T-helper 2 cell treated with Interferon-gamma antibody and Interleukin-4, amounts not matched to agents 100 ng/mL and 5 ng/mL, for 36 hours (primary cell): ENCODE results near the gene ZNF763. TPM values are rescaled to one million over a fixed set of nuclear protein-coding genes. Genes with fewer than 3 reads are reported as not detected.
"Not testable (repeated sequence)": the region's sequence is repeated elsewhere in the genome, so short reads cannot be mapped to it uniquely, and the experiment has no call there.

Experiments
- intact Hi-C: fragments of 100-400 bp; cut with micrococcal nuclease; formaldehyde crosslinking; loops from one replicate; pipeline ENCODE4 v1.15.1; 2023
- total RNA-seq: library from RNA; stranded (reverse); gene quantifications from 2 replicates; pipeline ENCODE4 v1.2.3, GENCODE V29; 2022

ZNF763 gene
- total RNA-seq, 1 donor from 2014 or later = 2.1 TPM

DNA sequence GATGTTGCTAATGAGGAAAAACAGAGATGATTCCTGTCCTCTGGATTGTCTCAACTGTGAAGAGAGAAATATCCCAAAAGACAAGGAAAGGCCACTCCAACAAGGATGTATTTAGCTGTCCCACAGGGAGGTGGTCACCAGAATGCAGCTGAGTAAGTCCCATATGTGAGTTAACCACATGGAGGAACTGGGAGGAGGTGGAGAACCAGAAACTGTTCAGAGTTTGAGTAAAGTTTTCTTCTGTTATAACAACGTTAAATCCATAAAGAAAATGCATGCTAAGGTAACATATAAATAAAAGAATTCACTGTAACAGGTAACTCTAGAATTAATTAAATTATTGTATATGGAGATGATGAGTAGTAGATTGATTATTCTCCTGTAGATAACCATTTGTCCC lies 5.3 kb downstream of the ZNF763 start:
- intact Hi-C loops = no loop called here

DNA sequence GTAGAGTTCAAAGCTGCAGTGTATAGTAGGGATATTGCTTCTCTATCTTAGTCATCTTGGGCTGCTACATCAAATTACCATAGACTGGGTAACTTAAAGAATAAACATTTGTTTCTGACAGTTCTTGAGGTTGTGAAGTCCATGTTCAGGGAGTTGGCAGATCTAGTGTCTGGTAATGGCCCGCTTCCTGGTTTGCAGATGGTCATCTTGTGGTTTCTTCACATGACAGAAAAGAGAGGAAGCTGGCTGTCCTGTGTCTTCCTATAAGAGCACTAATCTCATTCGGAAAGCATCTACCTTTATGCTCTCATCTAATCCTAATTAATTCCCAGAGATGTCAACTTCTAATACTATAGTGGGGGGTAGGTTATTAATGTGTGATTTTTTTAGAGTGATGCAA lies 6.2 kb downstream of the ZNF763 start:
- intact Hi-C loops = no loop called here

DNA sequence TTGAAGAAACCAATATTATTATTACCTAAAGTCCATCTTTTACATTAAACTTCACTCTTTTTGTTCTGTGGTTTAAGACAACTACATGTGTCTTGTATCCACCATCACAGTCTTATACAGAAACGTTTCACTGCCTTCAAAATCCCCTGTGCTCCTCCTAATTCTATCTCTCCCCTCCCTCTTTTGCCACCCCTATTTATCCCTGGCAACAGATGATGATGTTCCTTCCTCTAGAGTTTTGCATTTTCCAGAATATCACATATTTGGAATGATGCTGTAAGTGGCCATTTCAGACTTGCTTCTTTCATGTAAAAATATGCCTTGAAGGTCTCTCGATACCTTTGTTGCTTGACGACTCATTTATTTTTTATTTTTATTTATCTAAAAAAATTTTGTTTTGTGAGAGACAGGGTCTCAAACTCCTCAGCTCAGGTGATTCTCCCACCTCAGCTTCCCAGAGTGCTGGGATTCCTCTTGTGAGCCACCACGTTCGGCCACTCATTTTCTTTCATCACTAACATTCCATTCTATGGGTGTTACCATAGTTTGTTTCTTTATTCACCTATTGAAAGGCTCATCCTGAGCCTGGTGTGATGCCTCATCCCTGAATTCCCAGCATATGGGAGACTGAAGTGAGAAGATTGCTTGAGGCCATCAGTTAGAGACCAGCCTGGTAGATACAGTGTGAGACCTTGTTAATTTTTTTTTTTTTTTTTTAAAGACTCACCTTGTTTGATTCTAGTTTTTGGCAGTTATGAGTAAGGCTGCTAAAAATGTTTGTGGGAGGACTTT lies 8.4 kb downstream of the ZNF763 start:
- intact Hi-C loops = no loop called here

DNA sequence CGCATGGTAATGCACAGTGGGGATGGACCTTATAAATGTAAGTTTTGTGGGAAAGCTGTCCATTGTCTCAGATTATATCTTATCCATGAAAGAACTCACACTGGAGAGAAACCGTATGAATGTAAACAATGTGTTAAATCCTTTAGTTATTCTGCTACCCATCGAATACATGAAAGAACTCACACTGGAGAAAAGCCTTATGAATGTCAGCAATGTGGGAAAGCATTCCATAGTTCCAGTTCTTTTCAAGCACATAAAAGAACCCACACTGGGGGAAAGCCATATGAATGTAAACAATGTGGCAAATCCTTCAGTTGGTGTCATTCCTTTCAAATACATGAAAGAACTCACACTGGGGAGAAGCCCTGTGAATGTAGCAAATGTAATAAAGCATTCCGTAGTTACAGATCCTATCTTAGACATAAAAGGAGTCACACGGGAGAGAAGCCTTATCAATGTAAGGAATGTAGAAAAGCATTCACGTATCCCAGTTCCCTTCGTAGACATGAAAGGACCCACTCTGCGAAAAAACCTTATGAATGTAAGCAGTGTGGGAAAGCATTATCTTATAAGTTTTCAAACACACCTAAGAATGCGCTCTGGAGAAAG lies 13.8 kb downstream of the ZNF763 start:
- intact Hi-C loops = no loop called here

DNA sequence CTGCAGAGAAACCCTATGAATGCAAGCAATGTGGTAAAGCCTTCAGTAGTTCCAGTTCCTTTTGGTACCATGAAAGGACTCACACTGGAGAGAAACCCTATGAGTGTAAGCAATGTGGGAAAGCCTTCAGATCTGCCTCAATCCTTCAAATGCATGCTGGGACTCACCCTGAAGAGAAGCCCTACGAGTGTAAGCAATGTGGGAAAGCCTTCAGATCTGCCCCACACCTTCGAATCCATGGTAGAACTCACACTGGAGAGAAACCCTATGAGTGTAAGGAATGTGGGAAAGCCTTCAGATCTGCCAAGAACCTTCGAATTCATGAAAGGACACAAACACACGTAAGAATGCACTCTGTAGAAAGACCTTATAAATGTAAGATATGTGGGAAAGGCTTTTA lies 14.7 kb downstream of the ZNF763 start:
- intact Hi-C loops = no loop called here

DNA sequence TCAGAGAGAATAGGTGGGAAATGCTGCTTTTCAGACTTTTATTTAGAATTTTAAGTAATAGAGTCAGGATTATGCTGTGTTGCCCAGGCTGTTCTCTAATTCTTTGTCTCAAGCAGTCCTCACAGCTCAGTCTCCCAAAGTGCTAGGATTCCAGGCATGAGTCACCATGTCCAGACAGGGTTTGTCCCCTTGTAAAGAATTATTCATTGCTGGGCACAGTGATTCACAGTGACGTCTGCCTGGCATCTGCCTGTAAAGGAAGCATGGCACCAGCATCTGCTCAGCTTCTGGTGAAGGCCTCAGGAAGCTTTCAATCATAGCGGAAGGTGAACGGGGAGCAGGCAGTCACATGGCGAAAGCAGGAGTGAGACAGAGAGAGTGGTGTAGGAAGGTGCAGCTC lies 17.7 kb downstream of the ZNF763 start:
- intact Hi-C loops = no loop called here

DNA sequence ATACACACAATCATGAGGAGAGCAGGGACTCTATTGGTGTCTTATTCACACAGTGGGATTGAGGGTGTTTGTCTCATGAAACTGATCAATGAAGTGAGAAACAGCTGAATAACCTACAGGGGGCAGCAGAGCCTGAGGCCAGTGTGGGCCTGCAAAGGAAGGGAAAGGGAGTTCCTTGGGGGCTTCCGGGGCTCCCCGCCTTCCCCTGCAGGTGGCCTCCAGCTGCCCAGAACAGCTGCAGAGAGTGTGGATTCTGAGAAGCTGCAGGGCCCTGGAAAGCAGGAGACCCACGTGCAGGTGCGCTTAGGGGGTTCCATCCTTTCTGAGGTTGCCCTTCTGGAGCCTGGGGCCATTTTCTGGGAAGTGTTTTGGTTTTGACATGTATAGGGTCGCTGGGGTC lies 20.1 kb downstream of the ZNF763 start:
- intact Hi-C loops = loop anchor here (5.0 kb wide), 1 partner anchor 188 kb away; the partner anchor contains the start of gene ZNF491

DNA sequence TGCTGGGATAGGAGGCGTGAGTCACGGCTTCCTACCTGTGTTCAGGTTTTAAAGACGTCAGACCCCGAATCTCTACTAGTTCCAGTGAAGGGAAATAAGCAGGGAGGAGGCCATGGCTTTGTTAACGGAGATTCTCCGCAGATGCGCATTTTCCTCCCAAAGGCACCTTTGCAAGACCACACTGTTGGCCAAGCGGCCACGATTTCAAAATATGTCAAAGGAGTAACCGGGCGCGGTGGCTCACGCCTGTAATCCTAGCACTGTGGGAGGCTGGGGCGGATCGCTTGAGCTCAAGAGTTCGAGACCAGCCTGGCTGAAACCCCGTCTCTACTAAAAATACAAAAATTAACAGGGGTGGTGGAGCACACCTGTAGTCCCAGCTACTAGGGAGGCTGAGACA lies 21.9 kb downstream of the ZNF763 start:
- intact Hi-C loops = loop anchor here (1.0 to 5.0 kb wide), 2 partner anchors 62 to 189 kb away; partner anchors contain the start of gene ZNF491

DNA sequence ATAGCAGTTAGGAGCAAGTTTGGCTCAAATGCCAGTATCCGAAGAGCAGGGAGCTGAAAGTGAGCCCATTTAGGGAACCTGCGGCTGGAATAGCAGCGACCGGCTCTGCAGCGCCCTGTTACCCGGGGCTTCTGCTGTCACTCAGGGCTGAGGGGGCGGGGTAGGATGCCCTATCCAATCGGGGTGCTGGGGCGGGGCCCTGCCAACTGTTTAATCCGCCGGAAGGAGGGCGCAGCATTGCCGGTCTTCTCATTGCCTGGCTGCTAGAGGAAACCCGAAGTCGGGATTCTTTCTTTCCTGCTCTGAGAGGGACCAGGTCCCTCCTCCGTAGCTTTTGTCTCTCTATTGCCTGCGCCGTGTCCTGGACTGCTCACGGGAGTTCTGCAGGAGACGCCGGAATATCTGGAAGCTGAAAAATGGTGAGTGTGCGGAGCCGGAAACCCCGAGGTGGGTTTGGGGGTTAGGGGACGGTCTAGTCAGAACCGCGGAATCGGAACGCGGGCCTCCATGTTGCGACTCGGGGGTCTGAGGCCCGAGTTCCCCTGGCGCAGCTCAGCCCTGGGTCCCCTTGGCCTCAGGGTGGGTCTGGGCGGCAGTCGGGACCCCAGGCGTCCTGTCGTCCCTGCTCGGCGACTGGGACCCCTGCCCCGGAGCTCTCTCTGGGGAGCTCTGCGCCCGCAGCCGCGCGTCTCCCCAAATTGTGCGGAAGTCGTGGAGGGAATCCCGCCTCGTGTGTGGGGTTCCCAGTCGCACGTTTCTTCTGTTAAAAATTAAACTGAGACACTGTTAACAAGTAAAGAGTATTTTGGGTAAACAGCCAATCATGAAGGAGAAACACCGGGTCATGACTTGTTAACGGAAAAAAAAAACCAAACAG lies 22.8 kb downstream of the ZNF763 start:
- intact Hi-C loops = loop anchor here (1.0 to 5.0 kb wide), 4 partner anchors 23 to 190 kb away; partner anchors contain the start of gene ZNF491

DNA sequence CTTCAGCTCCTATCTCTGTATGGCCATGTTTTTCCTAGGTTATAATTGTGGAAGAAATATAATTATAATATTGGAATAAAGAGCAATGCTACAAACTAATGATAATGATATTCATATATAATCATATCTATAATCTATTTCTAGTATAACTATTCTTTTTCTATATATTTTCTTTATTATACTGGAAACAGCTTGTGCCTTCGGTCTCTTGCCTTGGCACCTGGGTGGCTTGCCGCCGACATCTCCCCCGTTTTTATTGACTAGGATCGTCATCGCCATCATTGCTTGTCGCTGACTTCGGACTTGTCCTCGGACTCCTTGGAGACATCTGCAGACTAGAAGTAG lies 24.2 kb downstream of the ZNF763 start:
- intact Hi-C loops = loop anchor here (1.0 to 5.0 kb wide), 2 partner anchors 108 to 192 kb away; partner anchors contain the start of gene ZNF491

DNA sequence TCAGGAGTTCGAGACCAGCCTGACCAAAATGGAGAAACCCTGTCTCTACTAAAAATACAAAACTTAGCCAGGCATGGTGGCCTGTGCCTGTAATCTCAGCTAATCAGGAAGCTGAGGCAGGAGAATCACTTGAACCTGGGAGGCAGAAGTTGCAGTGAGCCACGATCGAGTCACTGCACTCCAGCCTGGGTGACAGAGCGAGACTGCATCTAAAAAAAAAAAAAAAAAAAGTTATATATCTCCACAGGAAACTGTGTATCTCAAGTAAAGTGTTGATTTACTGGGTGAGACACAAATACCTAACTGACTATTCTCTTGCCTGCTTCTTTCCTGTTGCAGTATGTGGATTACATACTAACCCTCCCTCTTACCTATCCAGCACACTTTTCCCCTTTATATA lies 27.1 kb downstream of the ZNF763 start:
- intact Hi-C loops = not testable (repeated sequence)

DNA sequence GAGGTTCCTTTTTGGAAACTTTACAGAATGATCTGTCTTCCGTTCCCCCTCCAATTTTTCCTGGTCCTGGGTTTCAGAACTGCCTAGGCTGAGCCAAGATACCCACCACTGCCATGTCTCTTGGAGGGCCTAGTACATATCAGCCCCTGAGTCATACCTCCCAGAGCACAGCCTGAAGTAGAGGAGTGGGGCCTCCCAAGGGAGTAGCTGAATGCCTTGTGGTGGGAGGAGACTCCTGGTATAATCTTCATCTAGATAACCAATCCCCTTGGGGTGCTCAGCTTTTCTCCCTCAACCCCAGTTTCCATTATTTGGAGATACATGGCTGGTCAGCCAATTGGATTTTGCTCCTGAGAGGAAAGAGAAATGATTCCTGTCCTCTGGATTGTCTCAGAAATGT lies 30.3 kb downstream of the ZNF763 start:
- intact Hi-C loops = no loop called here

DNA sequence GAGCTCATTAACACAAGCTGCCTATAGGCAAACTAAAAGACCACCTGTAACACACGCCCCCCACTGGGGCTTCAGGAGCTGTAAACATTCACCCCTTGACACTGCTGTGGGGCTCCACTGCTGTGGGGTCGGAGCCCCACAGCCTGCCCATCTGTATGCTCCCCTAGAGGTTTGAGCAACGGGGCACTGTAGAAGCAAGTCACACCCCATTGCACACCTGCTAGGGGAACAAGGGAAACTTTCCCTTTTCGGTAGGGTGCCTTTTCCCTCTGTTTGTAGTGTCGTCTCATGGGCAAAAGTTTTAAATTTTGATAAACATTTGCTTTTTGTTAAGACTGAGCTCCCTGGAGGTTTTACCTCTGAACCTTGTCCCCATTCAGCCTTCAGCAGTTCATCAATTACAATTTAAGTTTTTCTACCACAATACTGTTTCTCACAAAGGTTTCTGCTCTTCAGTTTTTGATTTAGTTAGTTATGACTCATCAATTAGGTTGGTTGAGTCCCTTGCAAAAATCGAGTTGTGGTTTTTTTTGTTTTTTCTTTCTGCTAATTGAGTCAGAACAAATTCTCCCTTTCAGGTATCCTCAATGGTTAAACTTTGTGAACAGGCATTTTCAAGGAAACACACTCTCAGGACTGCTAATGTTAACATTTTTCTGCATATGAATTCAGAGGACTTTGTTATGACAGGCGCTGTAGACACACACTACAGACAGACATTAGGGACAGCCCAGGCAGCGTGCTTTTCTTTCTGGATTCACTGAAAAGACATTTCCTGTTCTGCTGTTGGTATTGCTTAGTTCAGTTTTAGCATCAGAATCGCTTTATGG lies 35.5 kb downstream of the ZNF763 start:
- intact Hi-C loops = no loop called here

DNA sequence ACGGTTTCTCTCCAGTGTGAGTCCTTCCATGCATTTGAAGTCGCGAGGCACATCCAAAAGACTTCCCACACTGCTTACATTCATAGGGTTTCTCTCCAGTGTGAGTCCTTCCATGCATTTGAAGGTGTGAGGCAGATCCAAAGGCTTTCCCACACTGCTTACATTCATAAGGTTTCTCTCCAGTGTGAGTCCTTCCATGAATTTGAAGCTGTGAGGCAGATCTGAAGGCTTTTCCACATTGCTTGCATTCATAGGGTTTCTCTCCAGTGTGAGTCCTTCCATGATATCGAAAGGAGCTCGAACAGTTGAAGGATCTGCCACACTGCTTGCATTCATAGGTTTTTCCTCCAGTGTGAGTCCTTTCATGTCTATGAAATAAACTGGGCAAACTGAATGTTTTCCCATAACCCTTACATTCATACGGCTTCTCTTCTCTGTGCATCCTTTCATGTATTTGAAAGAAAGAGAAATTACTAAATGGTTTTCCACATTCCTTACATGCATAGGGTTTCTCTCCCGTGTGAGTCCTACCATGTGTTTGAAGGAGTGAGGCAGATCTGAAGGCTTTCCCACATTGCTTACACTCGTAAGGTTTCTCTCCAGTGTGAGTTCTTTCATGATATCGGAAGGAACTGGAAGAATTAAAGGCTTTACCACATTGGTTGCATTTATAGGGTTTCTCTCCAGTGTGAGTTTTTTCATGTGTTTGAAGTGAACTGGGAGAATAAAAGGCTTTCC lies 50.3 kb downstream of the ZNF763 start:
- intact Hi-C loops = no loop called here

DNA sequence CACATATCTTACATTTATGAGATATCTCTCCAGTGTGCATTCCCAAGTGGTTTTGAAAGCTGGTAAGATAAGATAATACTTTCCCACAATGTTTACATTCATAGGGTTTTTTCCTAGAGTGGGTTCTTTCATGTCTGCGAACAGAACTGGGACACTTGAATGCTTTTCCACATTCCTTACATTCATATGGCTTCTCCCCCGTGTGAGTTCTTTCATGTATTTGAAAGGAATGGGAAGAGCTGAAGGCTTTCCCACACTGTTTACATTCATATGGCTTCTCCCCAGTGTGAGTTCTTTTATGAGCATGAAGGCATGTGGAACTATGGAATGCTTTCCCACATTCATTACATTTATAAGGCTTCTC lies 50.9 kb downstream of the ZNF763 start:
- intact Hi-C loops = no loop called here

Other genes with a start within 250 kb of the ZNF763 start
- 4.8 and 5.4 TPM in 2 replicates for gene ZNF823, start 226.1 kb upstream of the ZNF763 start, total RNA-seq
- gene ZNF441, start 198.0 kb upstream of the ZNF763 start, total RNA-seq = 5.6 and 6.0 TPM in 2 replicates
- gene ZNF491, start 166.5 kb upstream of the ZNF763 start, total RNA-seq = 1.1 and 1.9 TPM in 2 replicates
- gene ZNF440, start 150.8 kb upstream of the ZNF763 start, total RNA-seq = 12.6 and 14.0 TPM in 2 replicates
- 6.3 and 6.4 TPM in 2 replicates for gene ZNF439, start 116.3 kb upstream of the ZNF763 start, total RNA-seq
- gene ZNF69, start 77.3 kb upstream of the ZNF763 start, total RNA-seq = 6.0 and 6.4 TPM in 2 replicates
- 18.9 and 20.1 TPM in 2 replicates for gene ZNF700, start 39.9 kb upstream of the ZNF763 start, total RNA-seq
- 0.14 and 0.16 TPM in 2 replicates for gene ZNF433, start 70.6 kb downstream of the ZNF763 start, total RNA-seq
- gene ZNF878, start 87.9 kb downstream of the ZNF763 start, total RNA-seq = 0.61 and 0.89 TPM in 2 replicates
- gene ZNF844, start 99.7 kb downstream of the ZNF763 start, total RNA-seq = 1.3 and 1.5 TPM in 2 replicates
- gene ZNF20, start 175.3 kb downstream of the ZNF763 start, total RNA-seq = 2.1 and 2.8 TPM in 2 replicates
- 4.2 and 5.0 TPM in 2 replicates for gene ZNF625, start 191.7 kb downstream of the ZNF763 start, total RNA-seq
- gene ZNF136, start 198.1 kb downstream of the ZNF763 start, total RNA-seq = 13.2 and 13.3 TPM in 2 replicates